ENCODE data around the gene CTNNA2.
"Not testable (repeated sequence)": the region's sequence is repeated elsewhere in the genome, so short reads cannot be mapped to it uniquely, and the experiment has no call there.

Gene CTNNA2

DNA sequence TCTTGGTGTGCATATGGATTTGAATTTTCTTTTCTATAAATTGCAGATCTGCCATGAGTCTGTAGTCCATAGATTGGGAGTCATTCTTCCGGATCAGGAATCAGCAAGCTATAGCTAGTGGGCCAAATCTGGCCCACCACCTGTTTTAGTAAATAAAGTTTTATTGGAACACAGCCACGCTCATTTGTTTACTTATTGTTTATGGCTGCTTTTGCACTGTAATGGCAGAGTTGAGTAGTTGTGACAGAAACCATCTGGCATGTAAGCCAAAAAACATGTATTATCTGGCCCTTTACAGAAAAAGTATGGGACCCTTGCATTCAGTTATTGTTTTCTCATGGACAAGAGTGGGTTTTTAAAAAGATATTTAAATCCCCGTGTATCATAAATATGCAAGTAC lies 600.5 kb downstream of the CTNNA2 start:
- DNase-seq = no peak

DNA sequence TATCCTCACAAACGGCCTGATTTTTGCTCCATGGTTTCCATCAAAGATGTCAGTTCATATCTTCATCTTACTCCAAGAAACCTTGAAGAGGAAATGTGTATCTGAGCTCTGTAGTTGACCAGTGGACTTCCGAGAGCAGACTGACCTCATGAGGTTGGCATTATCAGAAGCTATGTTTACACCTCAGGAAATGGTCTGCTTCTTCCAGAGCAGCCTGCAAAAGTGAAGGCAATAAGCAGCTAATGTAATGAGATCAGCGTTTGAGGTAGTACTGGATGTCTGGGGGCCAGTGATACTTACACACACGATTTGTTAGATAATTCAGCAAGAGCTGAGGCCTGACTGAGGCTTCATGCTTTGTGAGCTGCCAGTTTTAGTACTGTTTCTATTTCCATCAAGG lies 602.0 kb downstream of the CTNNA2 start:
- no peak for DNase-seq

- no peak for DNase-seq
Measured at GRCh38 chr2:80117401-80117800, 604.5 kb downstream of the CTNNA2 start.

GRCh38 chr2:80120866-80121265 lies 608.0 kb downstream of the CTNNA2 start:
- DNase-seq = no peak

GRCh38 chr2:80122675-80123074 lies 609.8 kb downstream of the CTNNA2 start:
- no peak for DNase-seq

GRCh38 chr2:80126596-80127189 lies 613.8 kb downstream of the CTNNA2 start:
- DNase-seq = no peak

GRCh38 chr2:80128080-80128479 lies 615.2 kb downstream of the CTNNA2 start:
- no peak for DNase-seq

DNA sequence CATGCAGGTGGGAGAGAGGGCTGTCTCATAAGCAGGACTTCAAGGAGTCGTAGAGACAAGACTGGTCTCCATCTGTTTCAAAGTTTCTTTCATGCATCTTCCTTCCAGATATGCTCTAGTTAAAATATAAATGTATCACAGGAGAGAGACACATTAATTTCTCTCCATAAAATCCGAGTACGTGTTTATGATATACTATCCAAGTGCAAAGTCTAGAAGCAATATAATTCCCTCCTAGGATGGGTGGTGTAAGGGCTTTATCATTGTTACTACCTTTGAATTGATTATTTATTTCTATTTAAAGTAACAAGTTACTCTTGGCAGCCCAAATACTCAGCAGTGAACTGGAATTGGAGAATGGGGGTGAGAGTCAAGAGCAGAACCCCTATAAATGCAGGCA lies 619.4 kb downstream of the CTNNA2 start:
- no peak for DNase-seq

GRCh38 chr2:80135001-80135400 lies 622.1 kb downstream of the CTNNA2 start:
- no peak for DNase-seq

DNA sequence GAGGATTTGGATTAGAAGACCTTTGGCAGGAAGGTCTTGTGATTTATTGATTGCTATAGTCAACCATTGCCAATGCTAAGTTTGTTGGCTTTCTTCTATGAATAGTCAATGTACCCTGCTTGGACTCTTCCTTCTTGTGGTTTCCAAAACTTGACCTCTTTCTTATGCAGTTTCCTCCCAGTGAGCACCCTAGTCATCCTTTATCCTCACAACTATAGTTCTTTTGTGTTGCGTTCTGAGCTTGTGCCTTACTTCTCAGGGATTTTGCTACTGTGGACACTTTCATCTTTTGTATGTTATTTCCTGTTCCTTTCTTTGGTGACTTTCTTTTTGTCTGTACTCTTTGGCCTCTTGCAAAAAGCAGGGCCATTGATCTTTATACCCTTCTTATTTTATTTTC lies 623.5 kb downstream of the CTNNA2 start:
- no peak for DNase-seq

DNA sequence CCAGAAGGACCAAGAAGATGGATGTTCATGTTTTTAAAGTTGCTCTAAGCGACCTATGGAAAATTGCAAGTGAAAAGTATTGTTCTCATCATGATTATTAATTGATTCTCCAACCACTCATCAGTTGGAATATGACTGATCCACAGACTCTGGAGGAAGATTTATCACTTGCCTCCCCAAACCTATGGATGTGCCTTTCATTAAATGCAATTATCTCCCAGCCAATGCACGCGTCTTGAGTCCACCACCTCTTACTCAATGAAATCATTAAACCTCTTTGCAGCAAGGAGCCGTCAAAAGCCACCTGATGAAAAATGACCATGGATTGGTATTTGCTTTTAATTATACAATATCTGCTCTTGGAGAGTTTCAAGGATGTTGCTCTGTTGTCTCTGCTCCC lies 626.1 kb downstream of the CTNNA2 start:
- no peak for DNase-seq

DNA sequence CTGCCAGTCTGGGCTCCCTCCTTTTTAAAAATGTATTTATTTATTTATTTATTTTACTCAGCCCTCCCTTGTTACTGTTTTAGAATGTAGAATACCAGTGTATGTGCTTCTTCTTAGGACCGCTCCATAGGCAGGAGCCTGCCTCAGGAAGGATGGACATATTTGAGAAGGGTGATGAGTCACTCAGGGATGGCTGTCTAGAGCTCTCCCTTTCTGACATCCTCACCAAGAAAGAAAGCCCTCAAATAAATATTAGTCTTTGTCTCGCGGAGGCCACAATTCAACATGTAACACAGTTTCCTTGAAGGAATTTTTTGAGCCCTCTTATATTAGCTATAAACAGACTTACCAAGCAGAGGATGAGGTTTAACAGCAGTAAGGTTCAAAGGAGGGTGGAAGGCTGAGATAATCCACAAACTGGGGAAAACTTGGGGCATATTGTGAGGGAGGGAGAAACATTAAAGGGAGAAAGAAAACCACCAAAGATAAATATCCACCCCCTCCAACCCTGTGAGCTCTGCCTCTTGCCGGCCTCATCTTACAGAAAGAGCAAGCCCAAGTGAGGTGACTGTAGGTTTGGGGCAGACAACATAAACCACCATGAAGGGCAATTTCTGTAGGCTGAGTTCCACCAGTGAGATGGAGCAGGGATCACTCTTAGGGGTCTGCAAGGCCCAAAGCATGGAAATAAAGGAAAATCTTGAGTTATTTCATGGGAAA lies 628.3 kb downstream of the CTNNA2 start:
- DNase-seq = no peak

GRCh38 chr2:80145499-80145898 lies 632.6 kb downstream of the CTNNA2 start:
- DNase-seq = no peak

GRCh38 chr2:80146757-80147156 lies 633.9 kb downstream of the CTNNA2 start:
- DNase-seq = not testable (repeated sequence)

DNA sequence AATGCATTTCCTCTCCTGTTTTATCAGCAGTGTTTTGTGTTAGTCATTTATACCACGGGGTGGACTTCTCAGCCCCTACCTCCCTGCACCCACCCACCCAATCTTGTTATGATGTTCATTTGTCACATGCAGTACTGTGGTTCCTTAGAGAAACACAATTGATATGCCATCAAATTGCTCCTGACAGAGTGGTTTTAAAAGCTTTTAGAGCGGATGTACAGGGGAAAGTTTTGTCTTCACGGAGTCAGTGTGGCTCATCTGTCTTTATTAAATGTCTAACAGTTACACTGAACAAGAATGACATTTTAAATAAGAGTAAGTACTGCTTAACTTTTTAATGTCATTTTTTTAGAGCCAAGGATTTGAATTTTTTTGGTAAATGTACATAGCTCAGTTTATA lies 634.8 kb downstream of the CTNNA2 start:
- no peak for DNase-seq

DNA sequence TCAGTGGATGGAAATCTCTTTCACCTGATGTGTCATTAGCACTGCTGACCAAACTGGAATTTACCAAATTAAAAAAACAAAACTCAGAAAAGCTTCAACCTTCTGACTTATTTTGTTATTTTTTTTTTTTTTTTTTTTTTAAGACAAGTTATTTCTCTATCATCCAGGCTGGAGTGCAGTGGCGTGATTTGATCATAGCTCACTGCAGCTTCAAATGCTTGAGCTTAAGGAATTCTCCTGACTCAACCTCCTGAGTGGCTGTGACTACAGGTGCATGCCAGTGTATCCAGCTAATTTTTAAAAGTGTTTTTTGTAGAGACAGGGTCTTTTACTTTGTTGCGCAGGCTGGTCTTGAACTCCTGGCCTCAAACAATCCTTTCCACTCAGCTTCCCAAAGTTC lies 636.1 kb downstream of the CTNNA2 start:
- DNase-seq = no peak

DNA sequence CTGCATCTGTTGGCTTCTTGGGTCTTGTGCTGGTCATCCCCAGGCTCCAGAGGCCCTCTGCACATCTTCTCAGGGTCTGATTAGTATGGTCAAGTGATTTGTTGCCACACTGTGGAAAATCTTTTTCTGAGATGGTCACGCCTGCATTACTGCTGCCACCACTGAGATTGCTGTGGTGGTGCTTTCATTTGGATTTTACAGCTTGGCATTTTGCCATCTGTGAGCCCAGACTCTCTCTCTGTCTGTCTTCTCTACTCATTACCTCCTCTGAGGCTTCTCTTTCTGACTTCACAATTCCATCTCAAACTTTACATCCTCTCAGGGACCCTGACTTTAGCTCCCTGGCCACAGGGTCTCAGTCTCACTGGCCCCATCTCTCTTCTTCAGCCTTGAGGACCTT lies 637.1 kb downstream of the CTNNA2 start:
- no peak for DNase-seq

DNA sequence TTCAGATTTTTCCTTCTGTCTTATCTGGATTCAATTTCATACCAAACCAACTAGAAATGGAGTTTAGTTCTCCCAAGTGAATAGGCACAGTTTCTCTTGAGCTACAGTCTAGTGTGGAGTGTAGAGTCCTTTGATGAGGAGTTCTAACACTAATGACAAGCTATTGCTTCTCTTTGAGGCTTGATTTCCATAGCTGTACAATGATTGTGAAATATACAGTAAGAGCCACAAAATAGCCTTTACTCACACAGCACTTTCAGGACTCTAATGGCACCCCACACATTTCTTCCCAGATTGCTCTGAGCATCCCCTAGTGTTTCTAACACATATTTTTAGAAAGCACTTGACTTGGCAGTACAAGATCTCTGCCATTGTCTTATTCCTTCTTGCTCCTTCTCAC lies 638.4 kb downstream of the CTNNA2 start:
- no peak for DNase-seq

DNA sequence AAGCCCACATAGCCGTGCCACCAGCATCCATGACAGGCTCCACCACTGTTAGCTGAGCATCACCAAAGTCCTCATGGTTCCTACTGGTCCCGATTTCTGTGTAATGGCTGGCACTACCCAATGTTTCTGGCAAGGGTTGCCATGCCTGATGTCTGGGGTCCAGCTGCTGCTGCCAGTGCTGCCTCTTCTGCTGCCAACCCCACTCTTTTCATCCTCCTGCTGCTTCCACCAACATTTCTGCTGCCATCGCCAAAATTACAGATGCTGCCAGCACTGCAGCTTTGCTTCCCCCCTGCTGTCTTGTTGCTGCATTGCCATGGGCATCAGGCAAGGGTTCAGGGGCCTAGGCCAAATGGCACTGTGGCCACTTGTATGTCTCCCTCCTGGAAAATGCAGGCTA lies 638.8 kb downstream of the CTNNA2 start:
- no peak for DNase-seq

DNA sequence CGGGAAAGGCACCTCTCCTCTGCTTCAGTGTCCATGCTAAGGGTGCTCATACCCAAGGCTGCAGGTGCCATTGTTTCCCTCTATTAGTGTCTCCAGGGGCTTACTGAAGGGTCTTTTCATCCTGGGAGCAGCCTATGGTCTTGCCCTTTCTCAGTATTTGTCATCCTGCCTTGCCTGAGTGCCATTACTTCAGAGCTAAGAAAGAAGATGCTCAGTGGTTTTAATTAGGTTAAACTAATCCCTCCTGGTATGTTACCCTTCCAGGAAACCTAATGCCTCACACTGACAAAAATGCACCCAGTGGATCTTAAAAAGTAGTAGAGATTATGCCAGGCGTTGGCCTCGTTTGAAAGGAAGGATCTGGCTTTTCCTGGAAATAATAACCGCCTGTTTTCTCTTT lies 640.3 kb downstream of the CTNNA2 start:
- DNase-seq = no peak

DNA sequence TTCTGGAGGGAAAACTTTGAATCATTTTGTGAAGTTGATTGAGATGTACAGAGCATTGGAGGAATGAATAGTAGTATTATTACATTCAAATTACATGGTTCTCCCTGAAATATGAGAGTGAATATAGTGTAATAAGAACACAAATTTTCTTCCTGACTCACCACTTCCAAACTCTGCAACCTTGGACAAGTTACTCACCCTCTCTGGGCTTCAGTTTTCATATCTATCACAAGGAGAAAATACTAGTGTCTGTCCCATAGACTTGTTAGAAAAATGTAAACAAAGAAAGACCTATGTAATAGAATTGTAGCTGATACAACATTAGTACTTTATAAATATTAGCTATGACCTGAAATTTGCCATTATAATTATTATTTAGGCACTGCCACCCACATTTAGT lies 640.9 kb downstream of the CTNNA2 start:
- DNase-seq = no peak

- DNase-seq = no peak
Measured at GRCh38 chr2:80154231-80154915, 641.5 kb downstream of the CTNNA2 start.

DNA sequence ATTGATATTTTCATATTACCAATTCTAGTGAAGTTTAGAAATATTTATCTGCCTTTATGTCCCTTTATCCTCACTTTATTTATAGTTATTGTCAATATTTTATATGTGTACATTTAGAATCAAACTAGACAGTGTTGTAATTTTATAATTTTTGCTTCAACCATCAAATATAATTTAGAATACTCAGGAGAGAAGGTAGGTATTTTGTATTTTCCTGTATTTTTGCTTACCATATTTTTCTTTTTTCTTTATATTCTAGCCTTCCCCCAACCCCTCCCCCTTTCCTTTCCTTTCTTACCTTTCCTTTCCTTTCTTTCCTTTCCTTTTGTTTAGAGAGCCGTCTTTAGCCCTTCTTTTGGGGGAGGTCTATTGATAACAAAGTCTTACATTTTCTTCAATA lies 651.5 kb downstream of the CTNNA2 start:
- no peak for DNase-seq

DNA sequence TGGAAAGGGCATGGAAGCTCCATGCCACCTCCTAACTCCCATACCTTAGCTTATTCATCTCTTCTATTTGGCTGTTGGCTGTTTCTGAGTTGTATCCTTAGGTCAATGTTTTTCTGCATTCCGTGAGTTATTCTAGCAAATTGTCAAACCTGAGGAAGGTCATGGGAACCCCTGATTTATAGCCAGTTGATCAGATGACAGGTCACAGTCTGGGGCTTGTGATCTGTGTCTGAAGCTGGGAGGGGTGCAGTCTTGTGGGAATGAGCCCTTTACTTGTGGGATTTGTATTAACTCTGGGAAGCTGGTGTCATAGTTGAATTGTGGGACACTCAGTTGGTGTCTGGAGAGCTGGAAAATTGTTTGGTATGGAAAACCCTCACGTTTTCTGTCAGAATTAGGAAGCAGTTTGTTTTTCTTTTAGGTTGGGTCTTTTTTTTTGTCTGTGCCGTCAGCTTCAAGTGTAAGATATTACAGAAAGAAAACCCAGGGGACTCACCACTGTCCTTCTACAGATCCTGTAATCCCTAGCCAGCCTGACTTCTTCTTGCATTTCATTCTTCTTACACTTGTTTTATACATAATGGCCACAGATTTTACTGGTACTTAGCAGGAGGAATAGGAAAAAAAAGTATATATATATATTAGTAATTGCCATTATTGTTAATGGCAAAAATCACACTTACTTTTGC lies 653.8 kb downstream of the CTNNA2 start:
- DNase-seq = no peak

Measured in DMS153 (cell line).